Brain pericyte (primary cell): ENCODE results near the gene MUC3A.

ENCODE experiments used
- DNase-seq: peaks from one replicate; pipeline ENCODE4 v3.0.0-alpha.2; 2012; ENCODE audit warnings: low read depth, low spot score

Gene MUC3A

GRCh38 chr7:101017064-101017777, 67.9 kb downstream of the MUC3A start:
- no peak for DNase-seq
